GM19351 (cell line): ENCODE measurements around the gene PSMD2.

ENCODE experiments used
- ATAC-seq: cut with Tn5 transposase; IDR thresholded peaks from one replicate; pipeline ENCODE4 v1.9.1; 2021; ENCODE audit warnings: mild to moderate bottlenecking, moderate library complexity; ENCODE audit not compliant: unreplicated experiment

The PSMD2 gene

GRCh38 chr3:184277366-184277765 lies 21.7 kb upstream of the PSMD2 start:
- ATAC-seq: no peak

DNA sequence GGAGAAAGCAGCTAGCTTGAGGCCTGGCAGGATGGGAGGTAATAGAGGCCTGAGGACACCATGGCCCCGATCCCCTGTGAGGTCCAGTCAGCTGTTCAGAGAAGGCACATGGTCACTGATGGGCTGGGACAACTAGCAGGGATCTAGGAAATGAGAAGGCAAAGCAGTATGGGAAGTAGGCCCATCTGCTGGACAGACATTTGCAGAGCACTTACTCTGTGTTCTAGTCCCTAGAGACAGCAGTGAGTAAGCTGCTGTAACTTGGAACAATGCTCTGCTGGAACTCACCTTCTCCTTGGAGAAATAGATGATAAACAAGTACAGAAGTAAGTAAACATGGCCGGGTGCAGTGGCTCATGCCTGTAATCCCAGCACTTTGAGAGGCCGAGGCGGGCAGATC lies 16.1 kb upstream of the PSMD2 start:
- ATAC-seq: no peak

DNA sequence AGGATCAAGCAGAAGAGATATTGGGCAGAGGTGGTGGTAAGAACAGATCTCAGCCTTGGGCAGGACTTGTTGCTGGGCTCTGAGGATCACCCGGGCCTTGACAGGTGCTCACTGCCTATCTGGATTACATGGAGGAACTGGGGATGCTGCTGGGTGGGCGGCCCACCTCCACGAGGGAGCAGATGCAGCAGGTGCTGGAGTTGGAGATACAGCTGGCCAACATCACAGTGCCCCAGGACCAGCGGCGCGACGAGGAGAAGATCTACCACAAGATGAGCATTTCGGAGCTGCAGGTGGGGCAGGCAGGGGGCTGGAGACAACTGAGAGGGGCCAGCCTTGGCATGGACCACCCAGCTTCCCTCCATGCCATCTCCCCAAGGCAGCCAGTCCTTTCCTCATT lies 15.4 kb upstream of the PSMD2 start:
- ATAC-seq: no peak

DNA sequence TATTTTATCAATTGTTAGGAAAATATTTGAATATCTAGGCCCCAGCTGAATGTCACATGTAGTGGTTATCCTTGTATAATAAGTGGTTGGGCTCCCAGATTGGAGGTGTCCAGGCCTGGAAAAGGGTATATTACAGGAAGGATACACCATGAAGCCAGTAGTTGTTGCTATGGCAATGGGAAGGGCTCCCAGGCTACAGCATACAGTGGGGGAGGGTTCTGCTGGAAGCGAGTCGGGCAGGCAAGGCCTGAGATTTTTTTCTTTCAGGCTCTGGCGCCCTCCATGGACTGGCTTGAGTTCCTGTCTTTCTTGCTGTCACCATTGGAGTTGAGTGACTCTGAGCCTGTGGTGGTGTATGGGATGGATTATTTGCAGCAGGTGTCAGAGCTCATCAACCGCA lies 14.3 kb upstream of the PSMD2 start:
- ATAC-seq: no peak

DNA sequence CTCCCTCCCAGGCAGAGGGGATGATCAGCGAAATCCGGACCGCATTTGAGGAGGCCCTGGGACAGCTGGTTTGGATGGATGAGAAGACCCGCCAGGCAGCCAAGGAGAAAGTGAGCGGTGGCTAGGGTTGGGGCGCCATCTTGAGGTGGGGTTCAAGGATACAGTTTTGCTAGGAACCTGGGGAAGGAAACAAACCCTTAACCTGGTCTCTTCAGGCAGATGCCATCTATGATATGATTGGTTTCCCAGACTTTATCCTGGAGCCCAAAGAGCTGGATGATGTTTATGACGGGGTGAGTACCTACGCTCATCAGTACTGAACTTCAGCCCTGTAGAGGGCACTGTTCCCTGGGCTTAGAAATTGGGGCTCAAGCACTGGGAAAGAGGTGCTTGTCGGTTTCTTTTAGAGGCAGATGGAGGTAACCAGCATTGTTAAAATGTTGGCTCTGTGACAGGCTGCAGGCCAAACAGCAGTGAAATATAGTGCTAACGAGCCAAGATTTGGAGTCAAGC lies 9.6 kb upstream of the PSMD2 start:
- ATAC-seq: no peak

- ATAC-seq: no peak
Measured at GRCh38 chr3:184290331-184290730, 8.7 kb upstream of the PSMD2 start.

GRCh38 chr3:184291044-184291737 lies 7.8 kb upstream of the PSMD2 start:
- no peak for ATAC-seq

DNA sequence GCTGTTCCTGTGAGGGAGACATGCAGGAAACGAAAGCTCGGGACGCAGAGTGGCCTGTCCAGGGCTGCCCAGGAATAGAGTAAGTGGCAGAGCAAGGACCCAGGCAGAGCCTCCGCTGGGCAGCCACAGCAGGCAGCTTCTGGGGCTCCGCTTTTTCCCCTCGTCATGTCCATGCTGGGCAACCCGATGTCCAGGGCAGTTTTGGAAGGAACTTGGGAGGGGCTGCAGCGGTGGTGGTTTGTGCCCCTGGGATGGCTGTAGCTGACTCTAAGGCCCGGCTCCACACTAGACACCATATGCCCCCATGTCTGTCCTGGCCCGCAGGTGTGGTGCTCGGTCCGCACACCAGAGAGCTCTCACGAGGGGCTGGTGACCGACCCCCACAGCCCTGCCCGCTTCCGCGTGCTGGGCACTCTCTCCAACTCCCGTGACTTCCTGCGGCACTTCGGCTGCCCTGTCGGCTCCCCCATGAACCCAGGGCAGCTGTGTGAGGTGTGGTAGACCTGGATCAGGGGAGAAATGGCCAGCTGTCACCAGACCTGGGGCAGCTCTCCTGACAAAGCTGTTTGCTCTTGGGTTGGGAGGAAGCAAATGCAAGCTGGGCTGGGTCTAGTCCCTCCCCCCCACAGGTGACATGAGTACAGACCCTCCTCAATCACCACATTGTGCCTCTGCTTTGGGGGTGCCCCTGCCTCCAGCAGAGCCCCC lies 7.1 kb upstream of the PSMD2 start:
- ATAC-seq: no peak

DNA sequence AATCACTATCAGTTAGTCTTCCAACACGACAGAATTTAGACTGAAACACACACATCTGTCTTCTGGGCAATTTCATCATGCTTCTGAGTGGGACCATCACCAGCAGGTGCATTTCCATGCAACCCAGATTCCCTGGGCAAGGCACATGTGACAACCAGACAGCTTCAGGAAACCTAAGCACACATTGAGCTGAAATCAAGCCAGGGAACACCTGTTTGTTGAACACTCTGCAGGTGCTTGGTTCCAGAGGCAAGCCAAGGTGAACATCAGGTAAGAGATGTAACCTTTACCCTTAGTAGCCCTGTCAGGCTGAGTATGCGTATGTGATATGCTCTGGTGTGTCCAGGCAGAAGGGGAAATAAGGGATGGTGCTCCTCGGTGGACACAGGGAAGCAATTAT lies 3.3 kb upstream of the PSMD2 start:
- no peak for ATAC-seq

DNA sequence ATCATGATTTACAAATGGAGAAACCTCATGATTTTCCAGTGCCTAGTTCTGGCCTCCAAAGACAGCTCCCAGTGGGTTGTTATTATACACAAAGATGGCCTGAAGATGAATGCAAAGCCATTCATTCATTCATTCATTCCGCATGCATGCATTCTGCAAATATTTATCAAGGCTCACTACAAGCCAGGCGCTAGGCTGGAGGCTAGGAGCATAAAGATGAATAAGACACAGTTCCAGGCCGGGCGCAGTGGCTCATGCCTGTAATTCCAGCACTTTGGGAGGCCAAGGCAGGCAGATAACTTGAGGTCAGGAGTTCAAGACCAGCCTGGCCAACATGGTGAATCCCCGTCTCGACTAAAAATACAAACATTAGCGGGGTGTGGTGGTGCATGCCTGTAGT lies 2.4 kb upstream of the PSMD2 start:
- no peak for ATAC-seq

- no peak for ATAC-seq
Measured at GRCh38 chr3:184299488-184300377, 692 bp downstream of the PSMD2 start.

GRCh38 chr3:184300378-184300720 lies 1.3 kb downstream of the PSMD2 start:
- ATAC-seq: no peak

- no peak for ATAC-seq
Measured at GRCh38 chr3:184305577-184305976, 6.5 kb downstream of the PSMD2 start.

- no peak for ATAC-seq
Measured at GRCh38 chr3:184306341-184306972, 7.4 kb downstream of the PSMD2 start.

DNA sequence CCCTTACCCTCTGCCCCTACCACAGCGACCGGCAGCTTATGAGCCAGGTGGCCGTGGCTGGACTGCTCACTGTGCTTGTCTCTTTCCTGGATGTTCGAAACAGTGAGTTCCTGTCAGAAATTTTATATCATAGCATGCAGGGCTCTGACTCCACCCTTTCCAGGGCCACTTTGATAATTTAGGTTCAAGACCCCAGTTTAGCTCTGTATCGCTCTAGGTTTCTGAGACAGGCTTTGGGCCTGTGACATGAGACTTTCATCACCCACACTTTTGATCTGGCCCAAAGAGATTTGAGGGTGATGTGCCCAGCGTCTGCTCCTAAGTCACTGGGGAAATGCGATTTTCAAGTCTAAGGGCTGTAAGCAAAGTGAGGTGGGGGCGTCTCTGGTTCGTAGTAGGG lies 8.9 kb downstream of the PSMD2 start:
- ATAC-seq: no peak

DNA sequence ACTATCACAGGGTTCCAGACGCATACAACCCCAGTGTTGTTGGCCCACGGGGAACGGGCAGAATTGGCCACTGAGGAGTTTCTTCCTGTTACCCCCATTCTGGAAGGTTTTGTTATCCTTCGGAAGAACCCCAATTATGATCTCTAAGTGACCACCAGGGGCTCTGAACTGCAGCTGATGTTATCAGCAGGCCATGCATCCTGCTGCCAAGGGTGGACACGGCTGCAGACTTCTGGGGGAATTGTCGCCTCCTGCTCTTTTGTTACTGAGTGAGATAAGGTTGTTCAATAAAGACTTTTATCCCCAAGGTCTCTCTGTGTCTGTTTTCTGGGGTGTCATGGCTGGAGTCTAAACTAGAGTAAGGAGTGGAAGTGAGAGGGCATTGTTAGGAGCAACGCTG lies 9.7 kb downstream of the PSMD2 start:
- ATAC-seq: no peak

GRCh38 chr3:184311633-184312032 lies 12.6 kb downstream of the PSMD2 start:
- ATAC-seq: no peak

- ATAC-seq: peak; percentile 81
Measured at GRCh38 chr3:184314363-184314699, 15.3 kb downstream of the PSMD2 start, which contains the start of gene EIF4G1. EIF4G1 (plus strand) TSS chr3:184314606; CDS start chr3:184315797, 1,191 bp downstream.

- peak; percentile 42 for ATAC-seq
Measured at GRCh38 chr3:184314700-184315542, 15.9 kb downstream of the PSMD2 start.

DNA sequence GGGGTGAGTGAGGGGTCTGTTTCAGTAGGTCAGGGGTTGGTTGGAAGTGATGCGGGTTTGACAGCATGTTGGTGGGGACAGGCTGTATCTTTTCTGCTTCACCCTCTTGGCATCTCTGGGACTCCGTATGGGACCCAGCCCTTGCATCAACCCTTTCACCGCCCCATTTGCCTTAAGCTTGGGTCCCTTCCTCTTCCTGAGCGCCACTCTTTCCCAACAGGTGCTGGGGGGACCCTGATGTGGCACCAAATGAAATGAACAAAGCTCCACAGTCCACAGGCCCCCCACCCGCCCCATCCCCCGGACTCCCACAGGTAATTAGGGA lies 16.5 kb downstream of the PSMD2 start:
- peak; percentile 15 for ATAC-seq
